G401 (cell line): ENCODE results near the gene KCNK15. TPM values are rescaled to one million over a fixed set of nuclear protein-coding genes. Genes with fewer than 3 reads are reported as not detected.
"Not testable (repeated sequence)": the region's sequence is repeated elsewhere in the genome, so short reads cannot be mapped to it uniquely, and the experiment has no call there.

ENCODE experiments used
- DNase-seq: peaks from one replicate; pipeline ENCODE4 v3.0.0-alpha.2; 2015; ENCODE audit warnings: low spot score
- in situ Hi-C: cut with HindIII; loops from 2 replicates; pipeline ENCODE4 v1.10.0; 2016; ENCODE audit warnings: low sequenced_read_pairs, mixed read lengths
- total RNA-seq: library from RNA; depleted of rRNA; stranded (reverse); fragments of >200 nt; shearing (Covaris generic); gene quantifications from 2 replicates; pipeline ENCODE4 v1.2.3, GENCODE V29; 2014

Gene KCNK15
- total RNA-seq, 1 experiment from 2014 or later = 17.9 TPM

- DNase-seq = no peak
- in situ Hi-C loops = no loop called here
Measured at GRCh38 chr20:44750081-44750805, 4.6 kb downstream of the KCNK15 start.

- in situ Hi-C loops = no loop called here
- DNase-seq = no peak
Measured at GRCh38 chr20:44752099-44752931, 6.7 kb downstream of the KCNK15 start.

GRCh38 chr20:44754554-44754953 is 8.9 kb downstream of the KCNK15 start:
- DNase-seq = no peak
- in situ Hi-C loops = no loop called here

- in situ Hi-C loops = no loop called here
- DNase-seq = no peak
Measured at GRCh38 chr20:44756011-44756688, 10.5 kb downstream of the KCNK15 start.

- in situ Hi-C loops = no loop called here
Measured at GRCh38 chr20:44756956-44757355, 11.3 kb downstream of the KCNK15 start.

GRCh38 chr20:44758247-44759101 is 12.8 kb downstream of the KCNK15 start:
- DNase-seq = no peak
- in situ Hi-C loops = no loop called here

More at GRCh38 chr20:44756956-44757355, 11.3 kb downstream of the KCNK15 start:
- DNase-seq = no peak

- in situ Hi-C loops = no loop called here
Measured at GRCh38 chr20:44759595-44759994, 13.9 kb downstream of the KCNK15 start.

GRCh38 chr20:44761423-44761822 is 15.8 kb downstream of the KCNK15 start:
- in situ Hi-C loops = no loop called here
- DNase-seq = no peak

More at GRCh38 chr20:44759595-44759994, 13.9 kb downstream of the KCNK15 start:
- no peak for DNase-seq

GRCh38 chr20:44762466-44763140 is 16.9 kb downstream of the KCNK15 start:
- no peak for DNase-seq
- in situ Hi-C loops = no loop called here

GRCh38 chr20:44763798-44764197 is 18.1 kb downstream of the KCNK15 start:
- DNase-seq, in situ Hi-C loops: not testable (repeated sequence)

GRCh38 chr20:44765091-44765490 is 19.4 kb downstream of the KCNK15 start:
- DNase-seq = no peak
- in situ Hi-C loops = no loop called here

GRCh38 chr20:44765701-44766347 is 20.2 kb downstream of the KCNK15 start:
- in situ Hi-C loops = no loop called here
- DNase-seq = no peak

GRCh38 chr20:44768256-44768655 is 22.6 kb downstream of the KCNK15 start:
- in situ Hi-C loops = no loop called here
- no peak for DNase-seq

GRCh38 chr20:44768854-44769480 is 23.3 kb downstream of the KCNK15 start:
- in situ Hi-C loops = no loop called here
- no peak for DNase-seq

GRCh38 chr20:44769481-44769863 is 23.8 kb downstream of the KCNK15 start:
- in situ Hi-C loops = no loop called here
- DNase-seq = no peak

GRCh38 chr20:44770484-44771171 is 25.0 kb downstream of the KCNK15 start:
- in situ Hi-C loops = no loop called here
- DNase-seq = no peak

GRCh38 chr20:44771172-44771535 is 25.5 kb downstream of the KCNK15 start:
- no peak for DNase-seq
- in situ Hi-C loops = no loop called here
